Measurements from ENCODE around the gene ASB13.
"Not testable (repeated sequence)": the region's sequence is repeated elsewhere in the genome, so short reads cannot be mapped to it uniquely, and the experiment has no call there.

The ASB13 gene

GRCh38 chr10:5623081-5623748, 43.2 kb downstream of the ASB13 start:
- peak; percentile 68 for DNase-seq (ENCODE audit: low read depth)

- DNase-seq (ENCODE audit: low read depth): no peak
Measured at GRCh38 chr10:5622186-5622960, 44.0 kb downstream of the ASB13 start.

GRCh38 chr10:5621371-5621770, 45.0 kb downstream of the ASB13 start:
- DNase-seq (ENCODE audit: low read depth): not testable (repeated sequence)

- DNase-seq (ENCODE audit: low read depth): no peak
Measured at GRCh38 chr10:5620966-5621365, 45.4 kb downstream of the ASB13 start.

GRCh38 chr10:5620223-5620721, 46.1 kb downstream of the ASB13 start:
- DNase-seq (ENCODE audit: low read depth): no peak

GRCh38 chr10:5619362-5620211, 46.8 kb downstream of the ASB13 start:
- no peak for DNase-seq (ENCODE audit: low read depth)

GRCh38 chr10:5618829-5619228, 47.6 kb downstream of the ASB13 start:
- no peak for DNase-seq (ENCODE audit: low read depth)

- no peak for DNase-seq (ENCODE audit: low read depth)
Measured at GRCh38 chr10:5618042-5618441, 48.4 kb downstream of the ASB13 start.

GRCh38 chr10:5617521-5617920, 48.9 kb downstream of the ASB13 start:
- DNase-seq (ENCODE audit: low read depth): no peak

GRCh38 chr10:5616836-5617235, 49.6 kb downstream of the ASB13 start:
- no peak for DNase-seq (ENCODE audit: low read depth)

GRCh38 chr10:5616046-5616445, 50.3 kb downstream of the ASB13 start:
- DNase-seq (ENCODE audit: low read depth): no peak

GRCh38 chr10:5615316-5615715, 51.1 kb downstream of the ASB13 start:
- DNase-seq (ENCODE audit: low read depth): no peak

- DNase-seq (ENCODE audit: low read depth): no peak
Measured at GRCh38 chr10:5614155-5614721, 52.2 kb downstream of the ASB13 start.

- DNase-seq (ENCODE audit: low read depth): no peak
Measured at GRCh38 chr10:5613481-5614154, 52.8 kb downstream of the ASB13 start.

- DNase-seq (ENCODE audit: low read depth): no peak
Measured at GRCh38 chr10:5611899-5612680, 54.3 kb downstream of the ASB13 start.

- no peak for DNase-seq (ENCODE audit: low read depth)
Measured at GRCh38 chr10:5609952-5610616, 56.3 kb downstream of the ASB13 start.

GRCh38 chr10:5608608-5609220, 57.7 kb downstream of the ASB13 start:
- no peak for DNase-seq (ENCODE audit: low read depth)

GRCh38 chr10:5607594-5607993, 58.8 kb downstream of the ASB13 start:
- no peak for DNase-seq (ENCODE audit: low read depth)

GRCh38 chr10:5606864-5607263, 59.5 kb downstream of the ASB13 start:
- DNase-seq (ENCODE audit: low read depth): no peak

- DNase-seq (ENCODE audit: low read depth): no peak
Measured at GRCh38 chr10:5606321-5606720, 60.1 kb downstream of the ASB13 start.

Measured in stimulated activated CD8-positive, alpha-beta memory T cell treated with anti-CD3 and anti-CD28 coated beads, Interleukin-7, amount 100 ng/mL, for 24 hours (primary cell).